NCI-H460 (cell line): ENCODE results near the gene RSRP1. TPM values are rescaled to one million over a fixed set of nuclear protein-coding genes. Genes with fewer than 3 reads are reported as not detected.
"Not testable (repeated sequence)": the region's sequence is repeated elsewhere in the genome, so short reads cannot be mapped to it uniquely, and the experiment has no call there.

Experiments used
- DNase-seq: peaks from one replicate; pipeline ENCODE4 v3.0.0-alpha.2; 2016; ENCODE audit warnings: low read depth; ENCODE audit errors: extremely low read depth
- total RNA-seq: library from RNA; depleted of rRNA; stranded (reverse); fragments of >200 nt; shearing (Covaris generic); gene quantifications from 2 replicates; pipeline ENCODE4 v1.2.3, GENCODE V29; 2014

Gene RSRP1
- total RNA-seq, 1 experiment from 2014 or later, result 56.8 TPM

DNA sequence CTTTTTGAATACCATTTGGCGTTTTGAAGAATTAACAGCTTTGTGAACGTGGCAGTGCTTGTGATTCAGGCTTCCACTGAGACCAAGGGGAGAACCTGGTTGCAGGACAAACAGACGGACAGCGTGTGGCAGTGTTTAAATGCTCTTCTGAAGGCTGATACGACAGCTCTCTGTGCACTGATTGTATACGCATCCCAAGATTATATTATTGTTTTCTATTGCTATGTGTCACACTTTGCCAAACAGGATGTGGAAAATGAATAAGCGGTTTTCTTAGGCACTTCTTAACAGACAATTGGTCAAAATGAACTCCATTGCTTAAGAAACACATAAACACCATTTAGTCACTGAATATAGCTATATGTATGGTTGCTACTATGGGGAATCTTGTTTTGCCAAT is 12.6 kb upstream of the RSRP1 start:
- DNase-seq, result not testable (repeated sequence)

DNA sequence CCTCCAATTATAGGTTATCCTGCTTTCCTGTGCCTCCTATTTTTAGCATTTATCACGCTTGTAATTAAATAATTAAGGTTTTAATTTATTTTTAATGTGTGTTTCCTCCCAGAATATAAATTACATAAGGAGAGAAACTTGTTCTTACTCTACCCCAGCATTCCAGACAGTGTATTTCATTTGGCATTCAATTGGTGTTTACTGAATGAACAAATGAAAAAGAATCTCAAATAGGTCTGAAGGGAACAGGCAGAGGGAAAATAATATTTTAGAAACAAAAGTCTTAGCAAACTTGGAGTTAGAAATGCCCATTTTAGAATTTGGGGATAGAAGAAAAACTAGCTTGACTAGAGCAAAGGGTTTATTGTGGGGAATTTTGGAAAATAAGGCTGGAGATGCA is 9.9 kb upstream of the RSRP1 start:
- DNase-seq, result no peak

DNA sequence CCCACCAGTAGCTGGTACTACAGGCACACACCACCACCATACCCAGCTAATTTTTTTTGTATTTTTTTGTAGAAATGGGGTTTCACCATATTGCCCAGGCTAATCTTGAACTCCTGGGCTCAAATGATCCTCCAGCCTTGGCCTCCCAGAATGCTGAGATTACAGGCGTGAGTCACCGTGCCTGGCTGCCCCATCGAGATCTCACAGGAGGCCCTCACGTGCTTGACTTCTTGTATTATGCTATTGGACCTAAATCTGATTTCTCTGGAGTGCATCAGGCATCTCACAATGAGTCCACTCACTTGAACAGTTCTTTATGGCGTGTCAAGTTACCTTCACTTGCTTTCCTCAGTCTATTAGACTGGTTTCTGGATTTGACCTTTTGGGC is 9.3 kb upstream of the RSRP1 start:
- no peak for DNase-seq

GRCh38 chr1:25255706-25256577 is 8.7 kb upstream of the RSRP1 start:
- DNase-seq, result no peak

DNA sequence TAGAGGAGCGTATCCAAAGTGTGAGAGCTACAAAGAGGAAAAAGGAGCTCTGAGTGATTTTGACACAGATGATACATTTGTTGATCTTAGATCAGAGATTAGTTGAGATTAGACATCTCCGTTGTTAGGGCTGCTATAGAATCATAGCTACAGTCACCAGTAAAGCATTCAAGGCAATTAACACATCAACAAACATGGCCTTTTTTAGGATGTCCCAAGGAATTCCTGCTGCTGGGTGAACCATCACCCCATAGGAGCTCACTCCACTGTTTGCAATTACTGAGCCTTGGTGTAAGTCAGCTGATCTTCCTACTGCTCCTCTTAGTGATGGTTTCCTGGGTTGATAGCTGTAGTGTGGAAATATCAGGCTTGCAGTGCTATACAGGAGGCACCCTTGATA is 6.7 kb upstream of the RSRP1 start:
- DNase-seq, result no peak

GRCh38 chr1:25247829-25248754 is 838 bp upstream of the RSRP1 start:
- DNase-seq, result no peak

GRCh38 chr1:25246600-25247023 is 642 bp downstream of the RSRP1 start:
- DNase-seq, result no peak

GRCh38 chr1:25245809-25246599 is 1.2 kb downstream of the RSRP1 start:
- DNase-seq, result no peak

GRCh38 chr1:25245393-25245792 is 1.9 kb downstream of the RSRP1 start:
- no peak for DNase-seq

DNA sequence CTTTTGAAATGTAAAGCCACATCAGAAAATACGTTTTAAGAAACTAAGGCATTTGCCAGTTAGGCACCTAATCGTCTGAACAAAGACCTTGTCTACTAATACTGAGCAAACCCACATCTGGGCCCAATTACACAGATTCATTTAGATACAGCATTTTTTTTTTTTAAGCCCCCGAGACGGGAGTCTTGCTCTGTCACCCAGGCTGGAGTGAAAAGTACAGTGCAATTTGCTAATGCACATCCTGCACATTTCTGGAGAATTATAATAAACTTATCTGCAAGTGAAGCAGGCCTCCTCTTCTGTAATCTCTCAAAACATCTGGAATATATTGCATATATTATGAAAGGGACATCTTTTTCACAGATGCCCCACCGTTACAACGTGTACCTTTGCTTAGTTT is 3.3 kb downstream of the RSRP1 start:
- no peak for DNase-seq

DNA sequence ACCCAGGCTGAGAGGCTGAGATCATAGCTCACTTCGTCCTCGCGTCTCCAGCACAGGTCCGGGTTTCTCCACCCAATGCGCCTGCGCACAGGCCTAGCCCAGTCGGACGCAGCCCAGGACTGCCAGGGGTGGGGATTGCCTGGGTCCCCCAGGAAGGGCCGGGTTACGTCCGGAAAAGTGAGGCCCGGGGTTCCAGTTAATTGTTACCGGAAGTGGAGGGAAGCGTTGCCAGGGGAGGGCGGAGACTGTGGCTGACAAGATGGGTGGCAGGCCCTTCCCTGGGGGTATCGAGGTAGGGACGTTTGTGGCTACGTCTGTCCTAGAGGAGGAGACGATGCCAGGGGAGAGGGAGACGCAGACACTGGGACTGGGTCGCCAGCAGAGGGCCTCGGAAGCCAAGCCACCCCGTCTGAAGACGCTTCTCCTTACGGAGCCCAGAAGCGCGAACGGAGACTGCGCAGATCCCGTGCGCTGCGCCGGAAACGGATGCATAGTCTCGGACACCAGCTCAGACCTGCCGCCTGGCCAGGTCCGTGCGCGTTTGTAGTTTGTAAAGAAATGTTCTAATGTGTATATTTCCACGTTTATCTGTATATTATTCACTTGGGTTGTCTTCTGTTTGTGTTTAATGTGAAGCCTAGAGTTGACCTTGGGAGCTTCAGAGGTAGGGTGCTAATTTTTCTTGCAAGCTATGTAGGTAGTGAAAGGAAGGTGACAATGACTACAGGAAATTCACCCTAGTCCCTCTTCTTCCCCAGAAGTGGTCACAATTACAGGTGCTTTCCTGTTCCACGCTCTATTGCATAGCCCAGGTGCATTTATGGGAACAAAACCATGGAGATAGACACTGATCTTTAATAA is 7.3 kb downstream of the RSRP1 start:
- DNase-seq, result peak; percentile 89

DNA sequence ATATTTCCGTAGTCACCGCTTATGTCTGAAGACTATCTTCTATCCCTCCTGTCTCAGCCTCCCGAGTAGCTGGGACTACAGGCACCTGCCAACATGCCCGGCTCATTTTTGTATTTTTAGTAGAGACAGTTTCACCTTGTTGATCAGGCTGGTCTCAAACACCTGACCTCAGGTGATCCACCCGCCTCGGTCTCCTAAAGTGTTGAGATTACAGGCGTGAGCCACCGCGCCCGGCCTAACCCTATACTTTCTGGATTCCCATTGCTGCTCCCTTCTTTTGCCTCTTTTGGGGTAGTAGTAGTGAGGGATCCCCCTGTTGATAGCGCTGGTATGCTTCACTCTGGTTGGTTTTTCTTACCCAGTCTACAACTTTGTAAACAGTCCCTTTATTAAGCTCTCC is 9.2 kb downstream of the RSRP1 start:
- no peak for DNase-seq

- not testable (repeated sequence) for DNase-seq
Measured at GRCh38 chr1:25236261-25236660, 11.0 kb downstream of the RSRP1 start.

GRCh38 chr1:25235411-25235810 is 11.8 kb downstream of the RSRP1 start:
- not testable (repeated sequence) for DNase-seq

- DNase-seq, result peak; percentile 81
Measured at GRCh38 chr1:25232866-25233784, 14.1 kb downstream of the RSRP1 start.

GRCh38 chr1:25232027-25232865 is 15.0 kb downstream of the RSRP1 start, which contains the start of gene SYF2:
Gene SYF2 (minus strand): TSS chr1:25232502. CDS start chr1:25232467, 35 bp downstream.
- DNase-seq, result peak; percentile 80

DNA sequence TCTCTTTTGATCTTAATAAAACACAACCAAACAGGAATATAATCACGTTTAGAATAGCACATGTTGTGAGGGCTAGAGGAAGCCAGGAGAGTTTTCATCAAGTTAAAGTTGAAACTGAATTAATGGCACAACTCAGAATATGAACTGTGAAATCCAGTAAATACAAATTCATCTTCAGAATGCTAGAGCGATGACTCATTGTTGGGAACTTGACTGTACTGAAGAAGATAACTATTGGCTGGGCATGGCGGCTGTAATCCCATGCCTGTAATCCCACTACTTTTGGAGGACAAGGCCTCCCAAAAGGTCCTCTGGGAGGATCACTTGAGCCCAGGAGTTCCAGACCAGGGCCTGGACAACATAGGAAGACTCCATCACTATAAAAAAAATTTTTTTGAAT is 23.8 kb downstream of the RSRP1 start:
- DNase-seq, result no peak

GRCh38 chr1:25222606-25223005 is 24.6 kb downstream of the RSRP1 start:
- DNase-seq, result no peak
